B cell (primary cell): ENCODE results near the gene CHFR. TPM values are rescaled to one million over a fixed set of nuclear protein-coding genes. Genes with fewer than 3 reads are reported as not detected.

Source experiments
- ATAC-seq: fragments of 200-7000 bp; cut with Tn5 transposase; one replicate; pipeline ENCODE4 v1.10.0; 2021; ENCODE audit warnings: low read depth, mild to moderate bottlenecking, moderate number of reproducible peaks, moderate library complexity
- CTCF ChIA-PET: fragments of 350-600 bp; sonication (Branson Sonifier 250); formaldehyde crosslinking; loops from one replicate; lab custom pipeline; 2021; ENCODE audit warnings: antibody characterized with exemption, inconsistent platforms; lab: Charles Lee
- POLR2A ChIA-PET: fragments of 350-600 bp; sonication (Branson Sonifier 250); formaldehyde crosslinking; loops from one replicate; lab custom pipeline; 2021; ENCODE audit warnings: antibody characterized with exemption; lab: Charles Lee
- DNase-seq: peaks from one replicate; pipeline ENCODE4 v3.0.0; 2013
- H2AFZ ChIP-seq: 2 replicates; pipeline ENCODE4 v1.6.1; 2012; ENCODE audit warnings: mild to moderate bottlenecking, low read depth, low read length; ENCODE audit not compliant: insufficient read depth, poor library complexity, severe bottlenecking
- H3K27ac ChIP-seq, 2 donors: 1 replicate in 1 of 2; 2 replicates in 1 of 2; pipeline ENCODE4 v1.5.1; 2012 to 2013; ENCODE audit warnings: low read length in 2 of 2, mild to moderate bottlenecking in 2 of 2, moderate library complexity in 1 of 2
- H3K27me3 ChIP-seq, 4 experiments: fragments of 200-600 bp in 1 of 4; sonication (generic) in 1 of 4; replicated peaks in 1 of 4; 1 replicate in 2 of 4; 2 replicates in 2 of 4; pipeline versions ENCODE4 v1.6.1 to v1.7.0; 2013 to 2016; ENCODE audit warnings: low read length in 3 of 4, mild to moderate bottlenecking in 2 of 4, mixed read lengths in 1 of 4, moderate library complexity in 1 of 4; ENCODE audit not compliant: insufficient read depth in 4 of 4, control insufficient read depth in 3 of 4; ENCODE audit errors: control extremely low read depth in 1 of 4
- H3K36me3 ChIP-seq, 2 experiments: replicated peaks in 1 of 2; 1 replicate in 1 of 2; 2 replicates in 1 of 2; pipeline versions ENCODE4 v1.6.1 to v1.7.1; 2013; ENCODE audit warnings: low read length in 1 of 2; ENCODE audit not compliant: insufficient read depth in 2 of 2, control insufficient read depth in 1 of 2; ENCODE audit errors: control extremely low read depth in 1 of 2, extremely low read depth in 1 of 2
- H3K4me1 ChIP-seq, 2 donors: fragments of 200-600 bp in 1 of 2; sonication (generic) in 1 of 2; 1 replicate in 1 of 2; 2 replicates in 1 of 2; pipeline versions ENCODE4 v1.5.1 to v1.6.1; 2013 to 2017; ENCODE audit warnings: low read length in 2 of 2; ENCODE audit not compliant: control insufficient read depth in 2 of 2, insufficient read depth in 2 of 2
- H3K4me2 ChIP-seq: replicated peaks from 2 replicates; pipeline ENCODE3; 2012; ENCODE audit warnings: mild to moderate bottlenecking, low read depth, low read length; ENCODE audit not compliant: poor library complexity, severe bottlenecking
- H3K4me3 ChIP-seq, 5 experiments: fragments of 200-600 bp in 1 of 5; sonication (generic) in 1 of 5; 1 replicate in 3 of 5; 2 replicates in 2 of 5; pipeline versions ENCODE4 v1.5.1 to v1.7.0; 2011 to 2016; ENCODE audit warnings: low read length in 4 of 5, mild to moderate bottlenecking in 4 of 5, low read depth in 2 of 5, control low read depth in 1 of 5, moderate library complexity in 1 of 5; ENCODE audit not compliant: insufficient read depth in 1 of 5; ENCODE audit errors: control extremely low read depth in 1 of 5, extremely low read depth in 1 of 5
- H3K79me2 ChIP-seq: fragments of 200-600 bp; sonication (generic); one replicate; pipeline ENCODE4 v1.6.0; 2016; ENCODE audit warnings: low read length; ENCODE audit not compliant: control insufficient read depth, insufficient read depth
- H3K9ac ChIP-seq: fragments of 200-600 bp; sonication (generic); 2 replicates; pipeline ENCODE4 v1.6.1; 2017; ENCODE audit warnings: mild to moderate bottlenecking, low read length, moderate library complexity
- H3K9me3 ChIP-seq, 3 donors: one replicate each; pipeline versions ENCODE4 v1.6.1 to v1.7.1; 2013; ENCODE audit warnings: low read length in 2 of 3; ENCODE audit not compliant: control insufficient read depth in 2 of 3, insufficient read depth in 1 of 3; ENCODE audit errors: control extremely low read depth in 1 of 3
- H4K20me1 ChIP-seq: 2 replicates; pipeline ENCODE4 v1.6.0; 2012; ENCODE audit warnings: mild to moderate bottlenecking, low read length; ENCODE audit not compliant: insufficient read depth, control insufficient read depth, poor library complexity, severe bottlenecking
- H3K27ac Mint-ChIP-seq: one replicate; pipeline ENCODE4 v1.8.0; 2021; ENCODE audit warnings: mixed read lengths
- H3K27me3 Mint-ChIP-seq: one replicate; pipeline ENCODE4 v1.8.0; 2021; ENCODE audit warnings: mixed read lengths
- H3K4me1 Mint-ChIP-seq: one replicate; pipeline ENCODE4 v1.8.0; 2021; ENCODE audit warnings: mixed read lengths
- H3K4me3 Mint-ChIP-seq: one replicate; pipeline ENCODE4 v1.8.0; 2021; ENCODE audit warnings: mixed read lengths
- H3K9me3 Mint-ChIP-seq: one replicate; pipeline ENCODE4 v1.8.0; 2022; ENCODE audit warnings: mixed read lengths; ENCODE audit not compliant: insufficient read depth
- CTCF ChIP-seq: fragments of 200-600 bp; IDR thresholded peaks from one replicate; pipeline ENCODE4 v1.8.0; 2022; ENCODE audit warnings: antibody characterized with exemption, mild to moderate bottlenecking
- EZH2 ChIP-seq: IDR thresholded peaks from 2 replicates; pipeline ENCODE4 v1.6.1; 2012; ENCODE audit warnings: borderline replicate concordance, low read depth, mild to moderate bottlenecking, moderate library complexity, low read length; ENCODE audit not compliant: insufficient read depth, poor library complexity, severe bottlenecking
- WGBS: methylation state at CpG from one replicate; pipeline ENCODE4 v1.1.5; 2013; ENCODE audit warnings: missing lambda C conversion rate; ENCODE audit not compliant: insufficient coverage; 5-methylcytosine and 5-hydroxymethylcytosine counted together
- intact Hi-C: fragments of 100-400 bp; cut with micrococcal nuclease; formaldehyde crosslinking; loops from one replicate; pipeline ENCODE4 v1.10.0; 2022
- polyA plus RNA-seq: library from polyadenylated mRNA; depleted of rRNA; stranded (reverse); fragments of >200 nt; gene quantifications from 2 replicates; pipeline ENCODE4 v1.2.3, GENCODE V29; 2012
- total RNA-seq, 2 donors: library from RNA; stranded (reverse); fragments of 120-200 nt in 1 of 2; gene quantifications; 1 replicate in 1 of 2; 2 replicates in 1 of 2; pipeline versions ENCODE4 v1.2.3 to v1.2.4, GENCODE V29; 2013 to 2022

The CHFR gene
- total and polyA plus RNA-seq, 2 donors (not counting 1 experiment from before 2014, with no cell fraction given): 83.8 to 92.5 TPM

- Histone ChIP-seq H3K9ac (no peak overlapping the region), H4K20me1 (peaks cover 13% of the 10 kb centered on the region), H3K4me3 (no peak overlapping the region), H3K36me3 (peaks cover 0 to 40% of the 10 kb centered on the region in 2 experiments), H3K4me2 (no peak overlapping the region), H3K79me2 (peaks cover 9% of the 10 kb centered on the region), H2AFZ (no peak overlapping the region), H3K27me3 (no peaks in the 10 kb centered on the region), H3K4me1 (no peaks in the 10 kb centered on the region), H3K27ac (no peak overlapping the region), H3K9me3 (peaks cover 0 to 7% (median 0%) of the 10 kb centered on the region in 3 donors)
- intact Hi-C loops: no loop called here
- Mint-ChIP-seq H3K9me3 (no peaks in the 10 kb centered on the region), H3K27me3 (no peaks in the 10 kb centered on the region), H3K4me1 (peaks cover 6% of the 10 kb centered on the region), H3K27ac (no peak overlapping the region), H3K4me3 (no peak overlapping the region)
- CTCF ChIA-PET: no interaction called here
- ATAC-seq (no peak), DNase-seq (no peak)
- TF ChIP-seq EZH2 (no peak), CTCF (no peak)
- WGBS: 97% methylated on average over 16 of the region's 20 CpGs
- POLR2A ChIA-PET: no interaction called here
Measured at GRCh38 chr12:132840536-132840935, 46.9 kb downstream of the CHFR start.

- POLR2A ChIA-PET: no interaction called here
- H4K20me1 ChIP-seq: peaks cover 13% of the 10 kb centered on the region
- H3K4me3 Mint-ChIP-seq: no peak overlapping the region
- DNase-seq (no peak), ATAC-seq (no peak)
- H3K4me3 ChIP-seq: no peak overlapping the region
- H2AFZ ChIP-seq: no peak overlapping the region
- H3K4me2 ChIP-seq: no peak overlapping the region
- peaks cover 9% of the 10 kb centered on the region for H3K79me2 ChIP-seq
- no peak overlapping the region for H3K9ac ChIP-seq
- no peaks in the 10 kb centered on the region for H3K9me3 Mint-ChIP-seq
- peaks cover 0 to 37% of the 10 kb centered on the region in 2 experiments for H3K36me3 ChIP-seq
- H3K9me3 ChIP-seq: peaks cover 0 to 7% (median 0%) of the 10 kb centered on the region in 3 donors
- 90% methylated on average over 14 of the region's 14 CpGs for WGBS
- TF ChIP-seq EZH2 (no peak), CTCF (no peak)
- no peaks in the 10 kb centered on the region for H3K4me1 ChIP-seq
- intact Hi-C loops: no loop called here
- no peaks in the 10 kb centered on the region for H3K27me3 Mint-ChIP-seq
- H3K27ac Mint-ChIP-seq: no peak overlapping the region
- no peaks in the 10 kb centered on the region for H3K27me3 ChIP-seq
- CTCF ChIA-PET: no interaction called here
- no peak overlapping the region for H3K27ac ChIP-seq
- H3K4me1 Mint-ChIP-seq: peaks cover 8% of the 10 kb centered on the region
Measured at GRCh38 chr12:132839558-132840235, 47.7 kb downstream of the CHFR start.
